SK-N-SH treated with all-trans-retinoic acid at 6 μM for 48 hours (cell line): ENCODE data around the gene CCDC34.

Experiments
- BACH2 ChIP-seq: fragments of 250-450 bp; sonication (Bioruptor Pico); IDR thresholded peaks from 2 replicates; pipeline ENCODE4 v1.9.0; 2021; ENCODE audit warnings: mild to moderate bottlenecking, borderline replicate concordance
- CSRNP3 ChIP-seq: fragments of 250-450 bp; sonication (Bioruptor Pico); IDR thresholded peaks from 2 replicates; pipeline ENCODE4 v1.5.1; 2021; ENCODE audit warnings: mild to moderate bottlenecking, moderate library complexity
- GLIS3 ChIP-seq: fragments of 250-450 bp; sonication (Bioruptor Pico); IDR thresholded peaks from 2 replicates; pipeline ENCODE4 v1.5.0; 2020; ENCODE audit warnings: mild to moderate bottlenecking, moderate library complexity
- PATZ1 ChIP-seq: fragments of 250-450 bp; sonication (Bioruptor Pico); IDR thresholded peaks from 2 replicates; pipeline ENCODE4 v1.8.0; 2020; ENCODE audit warnings: mild to moderate bottlenecking, moderate library complexity, borderline replicate concordance
- RARB ChIP-seq: fragments of 250-450 bp; sonication (Bioruptor Pico); IDR thresholded peaks from 2 replicates; pipeline ENCODE4 v1.8.0; 2021; ENCODE audit warnings: mild to moderate bottlenecking, moderate library complexity
- SNAI2 ChIP-seq: fragments of 250-450 bp; sonication (Bioruptor Pico); IDR thresholded peaks from 2 replicates; pipeline ENCODE4 v1.5.0; 2020; ENCODE audit warnings: mild to moderate bottlenecking, moderate library complexity
- TOX ChIP-seq: fragments of 250-450 bp; sonication (Bioruptor Pico); IDR thresholded peaks from 2 replicates; pipeline ENCODE4 v1.8.0; 2021; ENCODE audit warnings: mild to moderate bottlenecking, moderate library complexity, borderline replicate concordance
- ZC3H10 ChIP-seq: fragments of 250-450 bp; sonication (Bioruptor Pico); IDR thresholded peaks from 2 replicates; pipeline ENCODE4 v1.5.1; 2021; ENCODE audit warnings: mild to moderate bottlenecking, moderate library complexity
- ZFP3 ChIP-seq: fragments of 250-450 bp; sonication (Bioruptor Pico); IDR thresholded peaks from 2 replicates; pipeline ENCODE4 v1.5.0; 2020; ENCODE audit warnings: mild to moderate bottlenecking, moderate library complexity
- ZFP30 ChIP-seq: fragments of 450-650 bp; formaldehyde crosslinking; IDR thresholded peaks from 2 replicates; pipeline ENCODE4 v1.5.0; 2022; ENCODE audit warnings: mild to moderate bottlenecking, moderate library complexity
- ZNF565 ChIP-seq: fragments of 450-650 bp; formaldehyde crosslinking; conservative IDR thresholded peaks from 2 replicates; pipeline ENCODE4 v1.5.0; 2020; ENCODE audit warnings: low read depth, mild to moderate bottlenecking, moderate library complexity

DNA sequence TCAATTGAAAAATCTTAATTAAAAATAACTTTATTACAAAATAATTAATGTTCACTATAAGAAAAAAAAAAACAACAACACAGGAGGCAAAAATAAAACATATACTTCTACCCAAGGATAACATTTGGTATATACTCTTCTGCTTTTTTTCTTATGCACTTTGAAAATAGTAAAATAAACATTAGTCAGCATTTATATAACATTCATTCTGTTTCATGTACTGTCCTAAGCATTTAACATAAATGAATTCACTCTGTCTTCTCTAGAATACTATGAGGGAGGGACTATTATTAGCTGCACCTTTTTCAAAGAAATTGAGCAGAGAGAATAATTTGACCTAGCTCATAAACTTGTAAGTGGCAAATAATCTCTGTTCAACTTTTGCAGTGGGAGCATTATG is 48.3 kb upstream of the CCDC34 start:
- TF ChIP-seq ZFP30 (CRISPR knock-in tag) (no peak), ZFP3 (CRISPR knock-in tag) (no peak), TOX (no peak), GLIS3 (no peak), BACH2 (CRISPR knock-in tag) (no peak), PATZ1 (CRISPR knock-in tag) (no peak), CSRNP3 (CRISPR knock-in tag) (no peak), SNAI2 (CRISPR knock-in tag) (no peak), RARB (CRISPR knock-in tag) (no peak), ZC3H10 (no peak), ZNF565 (CRISPR knock-in tag) (no peak)
